ENCODE measurements around the gene KRT6B. TPM values are rescaled to one million over a fixed set of nuclear protein-coding genes. Genes with fewer than 3 reads are reported as not detected.

KRT6B gene
- total RNA-seq, 1 experiment from 2014 or later, result not detected

- H3K36me3 ChIP-seq (ENCODE audit: insufficient read depth, low read length, poor library complexity, severe bottlenecking), result no peaks in the 10 kb centered on the region
- no TSS peak for BruUV-seq (replicated peaks)
- H3K27me3 ChIP-seq (replicated peaks; ENCODE audit: insufficient read depth, low read depth, low read length, poor library complexity), result peaks cover 36% of the 10 kb centered on the region
- POLR2A ChIA-PET (ENCODE audit: low non-redundant PET), result no interaction called here
- no peak within 1 kb of the TSS for H3K4me3 ChIP-seq (ENCODE audit: low read depth, low read length, poor library complexity, severe bottlenecking)
- intact Hi-C loops (cut with micrococcal nuclease; ENCODE audit: unreplicated experiment), result no loop called here
- no peaks in the 10 kb centered on the region for H3K9me3 ChIP-seq (ENCODE audit: low read depth, low read length, poor library complexity, severe bottlenecking)
- H3K4me1 ChIP-seq (ENCODE audit: insufficient read depth, low read length, poor library complexity, severe bottlenecking), result no peaks in the 10 kb centered on the region
- no peak within 1 kb of the TSS for H3K27ac ChIP-seq (ENCODE audit: low read depth, low read length, poor library complexity, severe bottlenecking)
- CTCF ChIA-PET, result no interaction called here
- TF ChIP-seq EZH2 (IDR thresholded peaks at IDR 0.05; ENCODE audit: borderline replicate concordance, low read depth, low read length, poor library complexity, severe bottlenecking), result no peak
- TF ChIP-seq CTCF (conservative IDR thresholded peaks at IDR 0.05; ENCODE audit: low read depth, low read length), result no peak
- peak; percentile 10 for DNase-seq (ENCODE audit: low spot score)
Observed at GRCh38 chr12:52434081-52434733, 17.7 kb downstream of the KRT6B start, which contains the start of gene KRT75. Gene KRT75, minus strand, starts transcription at chr12:52434371. Its CDS starts 67 bp downstream, at chr12:52434304.

GRCh38 chr12:52433501-52434080 is 18.4 kb downstream of the KRT6B start:
- Histone ChIP-seq H3K36me3 (ENCODE audit: insufficient read depth, low read length, poor library complexity, severe bottlenecking) (no peaks in the 10 kb centered on the region), H3K9me3 (ENCODE audit: low read depth, low read length, poor library complexity, severe bottlenecking) (no peaks in the 10 kb centered on the region), H3K4me1 (ENCODE audit: insufficient read depth, low read length, poor library complexity, severe bottlenecking) (no peaks in the 10 kb centered on the region), H3K4me3 (ENCODE audit: low read depth, low read length, poor library complexity, severe bottlenecking) (no peak overlapping the region), H3K27ac (ENCODE audit: low read depth, low read length, poor library complexity, severe bottlenecking) (no peak overlapping the region), H3K27me3 (replicated peaks; ENCODE audit: insufficient read depth, low read depth, low read length, poor library complexity) (peaks cover 40% of the 10 kb centered on the region)
- TF ChIP-seq EZH2 (IDR thresholded peaks at IDR 0.05; ENCODE audit: borderline replicate concordance, low read depth, low read length, poor library complexity, severe bottlenecking) (no peak), CTCF (conservative IDR thresholded peaks at IDR 0.05; ENCODE audit: low read depth, low read length) (no peak)
- POLR2A ChIA-PET (ENCODE audit: low non-redundant PET), result no interaction called here
- no peak for DNase-seq (ENCODE audit: low spot score)
- CTCF ChIA-PET, result no interaction called here
- intact Hi-C loops (cut with micrococcal nuclease; ENCODE audit: unreplicated experiment), result no loop called here
- BruUV-seq (replicated peaks), result no TSS peak

DNA sequence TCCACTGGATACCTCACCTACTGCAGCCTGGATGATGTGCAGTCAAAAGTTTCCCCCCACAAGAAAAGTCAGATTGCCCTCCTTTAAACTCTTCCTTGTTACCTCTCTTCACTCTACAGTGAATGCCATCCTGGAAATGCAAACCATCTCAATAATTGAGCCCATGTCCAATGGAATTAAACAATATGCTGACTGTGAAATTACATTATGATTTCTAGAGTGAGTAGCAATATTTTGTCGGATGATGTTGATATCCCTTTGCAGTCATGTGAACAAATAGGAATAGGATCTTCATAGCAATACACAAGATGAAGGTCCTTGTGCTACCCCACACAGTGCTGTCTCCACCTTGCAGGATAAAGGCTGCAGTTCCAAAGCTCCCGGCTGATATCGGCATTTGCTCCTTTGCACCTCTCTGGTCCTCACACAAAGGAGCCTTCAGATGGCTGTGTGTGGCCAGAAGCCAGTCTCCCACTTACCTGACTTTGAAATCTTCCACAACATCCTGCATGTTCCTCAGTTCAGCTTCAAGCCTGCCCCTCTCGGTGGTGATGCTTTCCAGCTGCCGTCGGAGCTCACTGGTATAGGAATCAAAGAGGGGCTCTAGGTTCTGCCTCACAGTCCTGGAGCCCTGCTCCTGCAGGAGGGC is 19.3 kb downstream of the KRT6B start:
- no peak for TF ChIP-seq EZH2 (IDR thresholded peaks at IDR 0.05; ENCODE audit: borderline replicate concordance, low read depth, low read length, poor library complexity, severe bottlenecking)
- TF ChIP-seq CTCF (conservative IDR thresholded peaks at IDR 0.05; ENCODE audit: low read depth, low read length), result no peak
- no TSS peak for BruUV-seq (replicated peaks)
- Histone ChIP-seq H3K9me3 (ENCODE audit: low read depth, low read length, poor library complexity, severe bottlenecking) (no peaks in the 10 kb centered on the region), H3K27ac (ENCODE audit: low read depth, low read length, poor library complexity, severe bottlenecking) (no peak overlapping the region), H3K4me3 (ENCODE audit: low read depth, low read length, poor library complexity, severe bottlenecking) (no peak overlapping the region), H3K27me3 (replicated peaks; ENCODE audit: insufficient read depth, low read depth, low read length, poor library complexity) (peaks cover 43% of the 10 kb centered on the region), H3K36me3 (ENCODE audit: insufficient read depth, low read length, poor library complexity, severe bottlenecking) (no peaks in the 10 kb centered on the region), H3K4me1 (ENCODE audit: insufficient read depth, low read length, poor library complexity, severe bottlenecking) (no peaks in the 10 kb centered on the region)
- DNase-seq (ENCODE audit: low spot score), result no peak
- POLR2A ChIA-PET (ENCODE audit: low non-redundant PET), result no interaction called here
- intact Hi-C loops (cut with micrococcal nuclease; ENCODE audit: unreplicated experiment), result no loop called here
- CTCF ChIA-PET, result no interaction called here
